Activated T-helper 1 cell treated with Interleukin-2 at 50 U/mL for 16 hours (primary cell): Measurements from ENCODE around the gene SPDYE2B.
"Not testable (repeated sequence)": the region's sequence is repeated elsewhere in the genome, so short reads cannot be mapped to it uniquely, and the experiment has no call there.

ENCODE experiments used
- DNase-seq: peaks from one replicate; pipeline ENCODE4 v3.0.0-alpha.2; 2020; ENCODE audit warnings: low read depth

SPDYE2B gene

GRCh38 chr7:102698962-102699750 is 49.0 kb downstream of the SPDYE2B start:
- DNase-seq = not testable (repeated sequence)
